Activated naive CD8-positive, alpha-beta T cell treated with anti-CD3 and anti-CD28 coated beads, Interleukin-2, amount 10 ng/mL, durations not matched to agents 7 days and 5 days (primary cell): Measurements from ENCODE around the gene SMIM35. TPM values are rescaled to one million over a fixed set of nuclear protein-coding genes. Genes with fewer than 3 reads are reported as not detected.
"Not testable (repeated sequence)": the region's sequence is repeated elsewhere in the genome, so short reads cannot be mapped to it uniquely, and the experiment has no call there.

Experiments
- ATAC-seq: fragments of 150-1000 bp; cut with Tn5 transposase; one replicate; pipeline ENCODE4 v1.10.0; 2021; ENCODE audit warnings: low read depth, moderate library complexity
- POLR2A ChIA-PET: fragments of 350-600 bp; sonication (Branson Sonifier 250); formaldehyde crosslinking; loops from one replicate; lab custom pipeline; 2021; ENCODE audit warnings: antibody characterized with exemption; lab: Charles Lee
- DNase-seq: peaks from one replicate; pipeline ENCODE4 v3.0.0; 2021
- H3K27ac Mint-ChIP-seq: one replicate; pipeline ENCODE4 v1.8.0; 2022; ENCODE audit warnings: mild to moderate bottlenecking, mixed read lengths
- H3K27me3 Mint-ChIP-seq: one replicate; pipeline ENCODE4 v1.8.0; 2022; ENCODE audit warnings: mild to moderate bottlenecking, moderate library complexity, mixed read lengths
- H3K36me3 Mint-ChIP-seq: one replicate; pipeline ENCODE4 v1.8.0; 2021; ENCODE audit warnings: mild to moderate bottlenecking, mixed read lengths
- H3K4me1 Mint-ChIP-seq: one replicate; pipeline ENCODE4 v1.8.0; 2021; ENCODE audit warnings: mixed read lengths
- H3K4me3 Mint-ChIP-seq: one replicate; pipeline ENCODE4 v1.8.0; 2022; ENCODE audit warnings: mild to moderate bottlenecking, moderate library complexity, mixed read lengths
- H3K9me3 Mint-ChIP-seq: one replicate; pipeline ENCODE4 v1.8.0; 2021; ENCODE audit warnings: mixed read lengths
- total RNA-seq, 2 experiments: library from RNA; stranded (reverse); gene quantifications; one replicate each; pipeline ENCODE4 v1.2.3, GENCODE V29; 2021

Gene SMIM35
- total RNA-seq, 2 experiments from 2014 or later = 3.0 to 3.1 TPM

- no peaks in the 10 kb centered on the region for H3K27me3 Mint-ChIP-seq
- no peak for DNase-seq
- POLR2A ChIA-PET = interaction anchor here (0.5 to 32.4 kb wide), 4 partner anchors 11 to 32 kb away, joined by 3 to 608 read pairs (median 7); no protein-coding TSS in a partner anchor
- no peak for ATAC-seq
- H3K4me1 Mint-ChIP-seq = peaks cover 48% of the 10 kb centered on the region
- H3K36me3 Mint-ChIP-seq = peaks cover 50% of the 10 kb centered on the region
- no peaks in the 10 kb centered on the region for H3K9me3 Mint-ChIP-seq
- H3K4me3 Mint-ChIP-seq = no peak overlapping the region
- no peak overlapping the region for H3K27ac Mint-ChIP-seq
Measured at GRCh38 chr11:117983163-117983475, 103.6 kb downstream of the SMIM35 start.

- peaks cover 54% of the 10 kb centered on the region for H3K36me3 Mint-ChIP-seq
- H3K27me3 Mint-ChIP-seq = no peaks in the 10 kb centered on the region
- H3K9me3 Mint-ChIP-seq = peaks cover 2% of the 10 kb centered on the region
- POLR2A ChIA-PET = interaction anchor here (0.8 to 32.4 kb wide), 5 partner anchors 12 to 30 kb away, joined by 3 to 608 read pairs (median 5); no protein-coding TSS in a partner anchor
- H3K27ac Mint-ChIP-seq = peak overlapping the region; percentile 60
- DNase-seq = no peak
- H3K4me3 Mint-ChIP-seq = no peak overlapping the region
- peaks cover 65% of the 10 kb centered on the region for H3K4me1 Mint-ChIP-seq
- ATAC-seq = no peak
Measured at GRCh38 chr11:117980720-117981119, 106.0 kb downstream of the SMIM35 start.

- DNase-seq (no peak), ATAC-seq (no peak)
- Mint-ChIP-seq H3K9me3 (peaks cover 3% of the 10 kb centered on the region), H3K27me3 (no peaks in the 10 kb centered on the region), H3K27ac (peak overlapping the region; percentile 60), H3K36me3 (peaks cover 57% of the 10 kb centered on the region), H3K4me1 (peaks cover 68% of the 10 kb centered on the region), H3K4me3 (no peak overlapping the region)
- POLR2A ChIA-PET = interaction anchor here (0.8 to 32.4 kb wide), 6 partner anchors 13 to 30 kb away, joined by 3 to 608 read pairs (median 6); no protein-coding TSS in a partner anchor
Measured at GRCh38 chr11:117980280-117980679, 106.5 kb downstream of the SMIM35 start.

- Mint-ChIP-seq H3K4me1 (peaks cover 64% of the 10 kb centered on the region), H3K36me3 (peaks cover 54% of the 10 kb centered on the region), H3K27me3 (no peaks in the 10 kb centered on the region), H3K9me3 (peaks cover 3% of the 10 kb centered on the region), H3K4me3 (peak overlapping the region; percentile 30), H3K27ac (peak overlapping the region; percentile 60)
- ATAC-seq (no peak), DNase-seq (no peak)
- POLR2A ChIA-PET = interaction anchor here (0.7 to 32.4 kb wide), 8 partner anchors 8 to 164 kb away, joined by 3 to 608 read pairs (median 6); partner anchors contain the start of gene IL10RA
Measured at GRCh38 chr11:117979481-117980211, 107.1 kb downstream of the SMIM35 start.

GRCh38 chr11:117978991-117979390 is 107.8 kb downstream of the SMIM35 start:
- Mint-ChIP-seq H3K4me3 (peak overlapping the region; percentile 30), H3K4me1 (peaks cover 63% of the 10 kb centered on the region), H3K27ac (peak overlapping the region; percentile 60), H3K36me3 (peaks cover 54% of the 10 kb centered on the region), H3K27me3 (no peaks in the 10 kb centered on the region), H3K9me3 (peaks cover 3% of the 10 kb centered on the region)
- POLR2A ChIA-PET = interaction anchor here (0.7 to 32.4 kb wide), 7 partner anchors 9 to 164 kb away, joined by 3 to 608 read pairs (median 7); partner anchors contain the start of gene IL10RA
- DNase-seq (no peak), ATAC-seq (no peak)

- DNase-seq, H3K27me3 Mint-ChIP-seq, ATAC-seq, H3K9me3 Mint-ChIP-seq: not testable (repeated sequence)
- Mint-ChIP-seq H3K36me3 (peaks cover 48% of the 10 kb centered on the region), H3K27ac (peak overlapping the region; percentile 91), H3K4me3 (peak overlapping the region; percentile 74), H3K4me1 (peaks cover 62% of the 10 kb centered on the region)
- POLR2A ChIA-PET = interaction anchor here (0.6 to 32.4 kb wide), 13 partner anchors 10 to 432 kb away, joined by 3 to 608 read pairs (median 5); partner anchors contain the start of genes FXYD2 and IL10RA
Measured at GRCh38 chr11:117978291-117978910, 108.4 kb downstream of the SMIM35 start.

- Mint-ChIP-seq H3K4me3 (peak overlapping the region; percentile 74), H3K4me1 (peaks cover 65% of the 10 kb centered on the region), H3K36me3 (peaks cover 45% of the 10 kb centered on the region), H3K27ac (peak overlapping the region; percentile 91)
- not testable (repeated sequence) for H3K27me3 Mint-ChIP-seq, H3K9me3 Mint-ChIP-seq, ATAC-seq, DNase-seq
- POLR2A ChIA-PET = interaction anchor here (0.6 to 32.4 kb wide), 11 partner anchors 10 to 432 kb away, joined by 3 to 608 read pairs (median 5); partner anchors contain the start of genes FXYD2 and IL10RA
Measured at GRCh38 chr11:117977612-117978264, 109.0 kb downstream of the SMIM35 start.

GRCh38 chr11:117977029-117977428 is 109.7 kb downstream of the SMIM35 start:
- H3K9me3 Mint-ChIP-seq = peaks cover 3% of the 10 kb centered on the region
- ATAC-seq = no peak
- H3K4me3 Mint-ChIP-seq = peak overlapping the region; percentile 74
- POLR2A ChIA-PET = interaction anchor here (0.6 to 32.4 kb wide), 13 partner anchors 11 to 1140 kb away, joined by 3 to 608 read pairs (median 4); partner anchors contain the start of genes FXYD2 and IL10RA
- peak overlapping the region; percentile 91 for H3K27ac Mint-ChIP-seq
- DNase-seq = no peak
- H3K36me3 Mint-ChIP-seq = peaks cover 45% of the 10 kb centered on the region
- H3K27me3 Mint-ChIP-seq = no peaks in the 10 kb centered on the region
- peaks cover 69% of the 10 kb centered on the region for H3K4me1 Mint-ChIP-seq

GRCh38 chr11:117976445-117976844 is 110.3 kb downstream of the SMIM35 start:
- no peak for DNase-seq
- POLR2A ChIA-PET = interaction anchor here (0.6 to 32.4 kb wide), 9 partner anchors 12 to 1140 kb away, joined by 3 to 608 read pairs (median 6); partner anchors contain the start of gene IL10RA
- ATAC-seq = no peak
- Mint-ChIP-seq H3K27me3 (no peaks in the 10 kb centered on the region), H3K27ac (peak overlapping the region; percentile 91), H3K36me3 (peaks cover 40% of the 10 kb centered on the region), H3K4me1 (peaks cover 71% of the 10 kb centered on the region), H3K9me3 (peaks cover 3% of the 10 kb centered on the region), H3K4me3 (peak overlapping the region; percentile 74)

GRCh38 chr11:117973503-117973860 is 113.3 kb downstream of the SMIM35 start:
- Mint-ChIP-seq H3K4me1 (peaks cover 81% of the 10 kb centered on the region), H3K27me3 (no peaks in the 10 kb centered on the region), H3K4me3 (peak overlapping the region; percentile 8), H3K9me3 (peaks cover 3% of the 10 kb centered on the region), H3K36me3 (peaks cover 32% of the 10 kb centered on the region), H3K27ac (peak overlapping the region; percentile 74)
- ATAC-seq = no peak
- DNase-seq = no peak
- POLR2A ChIA-PET = interaction anchor here (0.8 to 6.6 kb wide), 4 partner anchors 15 to 34 kb away, joined by 3 to 64 read pairs (median 19); partner anchors contain the start of gene IL10RA

GRCh38 chr11:117972629-117973502 is 113.9 kb downstream of the SMIM35 start:
- H3K36me3 Mint-ChIP-seq = peaks cover 32% of the 10 kb centered on the region
- peak overlapping the region; percentile 29 for H3K4me3 Mint-ChIP-seq
- H3K9me3 Mint-ChIP-seq = peaks cover 3% of the 10 kb centered on the region
- ATAC-seq (no peak), DNase-seq (no peak)
- H3K4me1 Mint-ChIP-seq = peaks cover 79% of the 10 kb centered on the region
- POLR2A ChIA-PET = interaction anchor here (0.8 to 6.6 kb wide), 4 partner anchors 15 to 35 kb away, joined by 3 to 64 read pairs (median 19); partner anchors contain the start of gene IL10RA
- no peaks in the 10 kb centered on the region for H3K27me3 Mint-ChIP-seq
- peak overlapping the region; percentile 74 for H3K27ac Mint-ChIP-seq

- no peak overlapping the region for H3K27ac Mint-ChIP-seq
- peaks cover 24% of the 10 kb centered on the region for H3K36me3 Mint-ChIP-seq
- DNase-seq = no peak
- H3K4me3 Mint-ChIP-seq = no peak overlapping the region
- no peaks in the 10 kb centered on the region for H3K27me3 Mint-ChIP-seq
- no peak for ATAC-seq
- H3K9me3 Mint-ChIP-seq = peaks cover 3% of the 10 kb centered on the region
- peaks cover 71% of the 10 kb centered on the region for H3K4me1 Mint-ChIP-seq
- POLR2A ChIA-PET = interaction anchor here (0.6 kb wide), 2 partner anchors 11 to 12 kb away, joined by 3 read pairs; no protein-coding TSS in a partner anchor
Measured at GRCh38 chr11:117972044-117972443, 114.7 kb downstream of the SMIM35 start.
